Measurements from ENCODE around the gene SP140.

GRCh38 chr2:230296917-230297316 lies 71.4 kb downstream of the SP140 start:
- TF ChIP-seq, protein P1, sequence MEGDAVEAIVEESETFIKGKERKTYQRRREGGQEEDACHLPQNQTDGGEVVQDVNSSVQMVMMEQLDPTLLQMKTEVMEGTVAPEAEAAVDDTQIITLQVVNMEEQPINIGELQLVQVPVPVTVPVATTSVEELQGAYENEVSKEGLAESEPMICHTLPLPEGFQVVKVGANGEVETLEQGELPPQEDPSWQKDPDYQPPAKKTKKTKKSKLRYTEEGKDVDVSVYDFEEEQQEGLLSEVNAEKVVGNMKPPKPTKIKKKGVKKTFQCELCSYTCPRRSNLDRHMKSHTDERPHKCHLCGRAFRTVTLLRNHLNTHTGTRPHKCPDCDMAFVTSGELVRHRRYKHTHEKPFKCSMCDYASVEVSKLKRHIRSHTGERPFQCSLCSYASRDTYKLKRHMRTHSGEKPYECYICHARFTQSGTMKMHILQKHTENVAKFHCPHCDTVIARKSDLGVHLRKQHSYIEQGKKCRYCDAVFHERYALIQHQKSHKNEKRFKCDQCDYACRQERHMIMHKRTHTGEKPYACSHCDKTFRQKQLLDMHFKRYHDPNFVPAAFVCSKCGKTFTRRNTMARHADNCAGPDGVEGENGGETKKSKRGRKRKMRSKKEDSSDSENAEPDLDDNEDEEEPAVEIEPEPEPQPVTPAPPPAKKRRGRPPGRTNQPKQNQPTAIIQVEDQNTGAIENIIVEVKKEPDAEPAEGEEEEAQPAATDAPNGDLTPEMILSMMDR (conservative IDR thresholded peaks at IDR 0.05 in 1 of 2, IDR thresholded peaks at IDR 0.05 in 1 of 2; ENCODE audit: extremely low read depth in 1 of 2, insufficient read depth in 1 of 2, low read depth in 1 of 2, low read length in 2 of 2): no peak
- no peak for TF ChIP-seq EZH2 (IDR thresholded peaks at IDR 0.05; ENCODE audit: borderline replicate concordance, low read length)
